NCI-H446 treated with DMSO at 0.1 percent for 48 hours (cell line): ENCODE data around the gene CBFA2T2.
"Not testable (repeated sequence)": the region's sequence is repeated elsewhere in the genome, so short reads cannot be mapped to it uniquely, and the experiment has no call there.

Source experiments
- DNase-seq: peaks from one replicate; lab custom pipeline; 2025; lab: John Stamatoyannopoulos, UW

The CBFA2T2 gene

DNA sequence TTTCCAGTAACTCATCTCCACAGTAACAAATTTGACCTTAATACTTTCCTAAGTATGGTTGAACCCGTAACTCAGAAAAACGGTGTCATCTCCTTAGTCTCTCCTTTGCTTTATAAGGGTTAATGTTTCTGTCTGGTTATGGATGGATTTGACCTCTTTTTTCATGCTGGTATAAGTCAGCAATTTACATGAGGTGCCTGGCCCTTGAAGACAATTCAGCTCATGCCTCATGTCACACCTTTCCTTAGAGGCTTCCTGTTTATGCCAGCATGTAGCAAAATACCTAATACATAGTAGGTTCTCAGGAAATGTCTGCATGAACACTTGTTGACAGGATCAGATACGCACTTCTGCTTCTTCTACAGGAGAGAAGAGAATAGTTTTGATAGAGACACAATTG, 134.5 kb downstream of the CBFA2T2 start:
- DNase-seq: no peak

DNA sequence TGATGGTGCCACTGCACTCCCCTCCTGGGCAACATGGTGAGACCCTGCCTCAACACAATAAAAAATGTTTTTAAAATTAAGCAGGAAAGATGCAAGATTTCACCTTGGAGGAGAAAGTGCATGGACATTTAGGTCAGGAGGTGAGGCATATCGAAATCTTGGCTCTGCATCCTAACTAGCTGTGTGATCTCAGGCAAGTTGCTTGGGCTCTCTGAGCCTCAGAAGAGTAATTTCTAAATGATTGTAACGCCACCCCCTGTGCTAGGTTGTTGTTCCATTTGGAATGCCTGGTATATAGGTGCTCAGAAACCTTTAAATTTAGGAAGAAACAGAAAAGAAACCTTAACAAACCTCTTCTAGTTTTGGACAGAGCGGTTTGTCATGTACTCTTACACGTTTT, 136.3 kb downstream of the CBFA2T2 start:
- DNase-seq: no peak

DNA sequence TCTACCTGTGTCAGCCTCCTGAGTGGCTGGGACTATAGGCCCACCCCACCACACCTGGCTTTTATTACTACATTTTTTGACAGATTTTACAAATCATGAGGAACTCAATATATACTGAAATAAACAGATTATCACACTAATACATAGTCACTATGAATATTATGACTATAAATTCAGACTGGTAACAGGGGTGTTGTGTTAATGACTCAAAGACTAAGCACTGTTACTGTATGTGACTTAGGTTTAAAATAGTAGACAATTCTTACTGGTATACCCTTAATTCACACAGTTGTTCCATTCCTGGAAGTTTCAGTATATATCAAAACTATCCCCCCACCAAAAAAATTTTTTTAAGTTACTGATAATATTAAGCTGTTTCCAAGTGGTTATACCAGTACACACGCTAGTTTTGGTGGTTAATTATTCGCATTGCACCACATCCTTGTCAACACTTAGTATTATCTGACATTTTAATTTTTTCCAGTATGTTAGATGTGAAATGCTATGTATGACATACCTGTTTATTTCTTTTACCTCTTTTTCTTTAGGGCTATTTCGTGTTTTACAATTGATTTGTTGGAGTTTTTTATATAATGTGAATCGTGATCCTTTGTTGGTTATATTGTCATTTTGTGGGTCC, 137.8 kb downstream of the CBFA2T2 start:
- no peak for DNase-seq

- DNase-seq: no peak
These were observed 139.6 kb downstream of the CBFA2T2 start for GRCh38 chr20:33629533-33629932.

DNA sequence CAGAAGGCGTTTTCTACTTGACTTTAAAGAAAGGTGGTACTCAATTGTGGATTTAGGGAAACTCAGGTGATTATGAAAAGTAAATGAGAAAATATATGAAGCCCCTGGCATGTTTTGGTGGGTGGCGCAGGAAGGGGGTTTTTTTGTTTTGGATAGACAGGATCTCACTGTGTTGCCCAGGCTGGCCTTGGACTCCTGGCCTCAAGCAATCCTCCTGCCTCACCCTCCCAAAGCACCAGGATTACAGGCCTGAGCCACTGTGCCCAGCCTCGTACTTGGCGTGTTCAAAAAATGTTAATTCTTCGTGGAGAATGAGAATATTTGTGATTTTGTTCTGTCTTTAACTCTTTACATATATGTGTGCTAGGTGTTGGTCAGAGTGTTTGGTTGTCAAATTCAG, 140.1 kb downstream of the CBFA2T2 start:
- DNase-seq: no peak

DNA sequence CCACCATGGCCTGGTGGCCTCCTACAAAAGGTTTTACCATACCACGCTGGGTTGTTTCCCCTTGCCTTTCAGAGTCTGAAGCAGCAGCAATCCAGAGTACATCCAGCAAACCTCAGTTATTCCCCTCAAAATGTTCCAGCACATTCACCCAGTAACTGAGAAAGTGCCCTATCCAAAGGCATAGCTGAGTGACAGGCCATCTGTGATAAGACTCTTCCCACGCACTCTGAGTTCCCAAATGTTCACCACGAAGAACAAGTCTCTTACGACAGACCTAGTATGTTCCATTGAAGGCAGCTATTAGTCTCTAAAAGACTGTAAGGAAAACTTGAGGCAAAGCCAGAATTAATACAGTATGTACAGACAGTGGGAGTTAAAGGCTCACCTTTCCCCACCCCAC, 140.6 kb downstream of the CBFA2T2 start:
- no peak for DNase-seq

DNA sequence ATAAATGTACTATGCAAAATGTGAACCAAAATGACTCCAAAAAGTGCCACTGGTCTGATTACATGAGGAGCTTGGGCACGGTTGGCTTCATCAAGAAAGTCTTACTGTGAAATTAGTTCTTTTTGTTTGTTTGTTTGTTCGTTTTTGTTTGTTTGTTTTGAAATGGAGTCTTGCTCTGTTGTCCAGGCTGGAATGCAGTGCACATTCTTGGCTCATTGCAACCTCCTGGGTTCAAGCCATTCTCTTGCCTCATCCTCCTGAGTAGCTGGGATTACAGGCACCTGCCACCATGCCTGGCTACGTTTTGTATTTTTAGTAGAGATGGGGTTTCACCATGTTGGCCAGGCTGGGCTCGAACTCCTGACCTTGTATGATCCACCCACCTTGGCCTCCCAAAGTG, 142.0 kb downstream of the CBFA2T2 start:
- DNase-seq: not testable (repeated sequence)

DNA sequence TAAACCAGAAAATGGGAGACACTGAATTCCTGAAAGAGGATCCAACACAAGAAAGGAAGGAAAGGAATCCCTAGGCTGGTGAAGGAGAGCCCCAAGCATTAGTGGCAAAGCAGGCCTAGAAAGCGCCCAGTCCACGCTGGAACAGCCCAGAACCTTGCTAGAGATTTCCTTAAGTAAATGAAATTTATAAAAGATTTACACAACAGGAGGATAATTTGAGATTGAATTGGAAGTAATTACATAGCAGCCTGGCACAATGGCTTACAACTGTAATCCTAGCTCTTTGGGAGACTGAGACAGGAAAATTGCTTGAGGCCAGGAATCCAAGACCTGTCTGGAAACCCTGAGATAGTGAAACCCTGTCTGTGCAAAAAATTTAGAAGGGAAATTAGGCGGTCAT, 145.4 kb downstream of the CBFA2T2 start:
- no peak for DNase-seq

GRCh38 chr20:33636776-33637175, 146.9 kb downstream of the CBFA2T2 start:
- DNase-seq: no peak

- no peak for DNase-seq
These were observed 150.4 kb downstream of the CBFA2T2 start for GRCh38 chr20:33640287-33640686.

DNA sequence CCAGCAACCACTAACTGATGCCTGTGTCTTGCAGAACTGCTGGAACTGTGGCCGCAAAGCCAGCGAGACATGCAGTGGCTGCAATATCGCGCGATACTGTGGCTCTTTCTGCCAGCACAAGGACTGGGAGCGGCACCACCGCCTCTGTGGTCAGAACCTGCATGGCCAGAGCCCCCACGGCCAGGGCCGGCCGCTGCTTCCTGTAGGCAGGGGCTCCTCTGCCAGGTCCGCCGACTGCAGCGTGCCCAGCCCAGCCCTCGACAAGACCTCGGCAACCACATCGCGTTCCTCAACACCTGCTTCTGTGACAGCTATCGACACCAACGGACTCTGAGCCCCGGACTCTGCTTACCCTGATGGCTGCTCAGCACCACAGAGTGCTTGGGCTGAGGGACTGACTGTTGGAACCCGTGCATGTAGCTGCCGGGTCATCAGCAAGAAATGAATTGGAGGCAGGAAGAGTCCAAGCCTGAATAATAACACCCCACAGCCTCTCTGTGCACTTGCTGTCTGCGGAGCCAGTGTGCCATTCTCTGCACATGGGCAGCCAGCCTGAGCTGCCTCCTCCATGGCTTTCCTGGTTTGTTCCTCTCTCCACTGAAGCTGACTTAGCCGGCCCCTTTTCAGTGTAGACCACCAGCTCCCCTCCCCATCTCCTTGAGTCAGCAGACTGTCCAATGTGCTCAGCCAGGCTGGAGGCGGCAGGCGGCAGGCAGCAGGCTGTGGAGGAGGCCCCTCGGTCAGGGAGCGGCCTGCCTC, 154.6 kb downstream of the CBFA2T2 start:
- no peak for DNase-seq

DNA sequence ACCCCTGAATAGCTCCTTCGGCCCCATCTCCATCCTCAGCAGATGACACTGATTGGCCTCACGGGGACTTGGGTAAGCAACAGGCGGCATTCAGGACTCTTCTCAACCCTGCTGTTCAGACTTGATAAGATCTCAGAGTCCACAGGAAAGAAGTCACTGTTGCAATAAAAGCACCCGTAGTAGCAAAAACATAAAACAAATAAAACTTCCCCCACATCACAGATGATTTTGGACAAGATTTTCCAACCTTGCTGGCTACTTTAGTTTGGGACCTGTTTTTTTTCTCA, 155.1 kb downstream of the CBFA2T2 start:
- DNase-seq: no peak

- no peak for DNase-seq
These were observed 155.5 kb downstream of the CBFA2T2 start for GRCh38 chr20:33645396-33645795.

DNA sequence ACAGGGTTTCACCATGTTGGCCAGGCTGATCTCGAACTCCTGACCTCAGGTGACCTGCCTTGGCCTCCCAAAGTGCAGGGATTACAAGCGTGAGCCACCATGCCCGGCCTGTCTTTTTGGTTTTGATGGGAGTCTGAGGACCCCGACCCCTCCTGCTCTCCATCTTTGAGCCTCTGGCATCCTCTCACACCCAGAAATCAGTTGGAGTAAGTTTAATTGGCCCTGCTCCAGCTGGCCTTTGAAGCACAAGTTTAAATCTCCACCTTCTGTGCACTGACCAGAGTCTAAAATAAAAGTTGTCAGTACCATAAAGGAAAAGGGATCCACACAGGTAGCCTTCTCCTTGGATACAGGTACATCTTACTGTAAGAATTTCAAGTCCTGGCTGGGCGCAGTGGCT, 156.3 kb downstream of the CBFA2T2 start:
- no peak for DNase-seq

DNA sequence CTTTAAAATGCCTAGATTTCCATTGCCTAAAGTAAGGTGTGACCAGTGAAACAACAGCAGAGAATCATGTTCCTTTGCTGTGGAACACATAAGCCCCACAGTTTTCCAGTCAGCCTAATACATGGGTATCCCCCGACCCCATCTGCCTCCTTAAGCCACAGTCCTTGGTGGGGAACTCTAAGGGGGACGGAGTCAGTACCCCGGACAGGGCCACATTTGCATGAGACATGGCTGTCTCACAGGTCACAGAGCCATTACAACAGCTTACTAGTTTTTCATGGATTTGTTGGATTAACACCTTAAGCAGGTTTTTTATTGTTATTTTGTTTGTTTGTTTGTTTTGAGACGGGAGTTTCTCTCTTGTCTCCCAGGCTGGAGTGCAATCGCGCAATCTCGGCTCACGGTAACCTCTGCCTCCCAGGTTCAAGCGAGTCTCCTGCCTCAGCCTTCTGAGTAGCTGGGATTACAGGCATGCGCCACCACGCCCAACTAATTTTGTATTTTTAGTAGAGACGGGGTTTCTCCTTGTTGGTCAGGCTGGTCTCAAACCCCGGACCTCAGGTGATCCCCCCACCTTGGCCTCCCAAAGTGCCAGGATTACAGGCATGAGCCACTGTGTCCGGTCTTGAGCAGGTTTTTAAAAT, 157.2 kb downstream of the CBFA2T2 start:
- DNase-seq: not testable (repeated sequence)

- peak; percentile 15 for DNase-seq
These were observed 157.9 kb downstream of the CBFA2T2 start for GRCh38 chr20:33647603-33648395.

GRCh38 chr20:33648396-33649004, 158.6 kb downstream of the CBFA2T2 start:
- no peak for DNase-seq

GRCh38 chr20:33649201-33649681, 159.3 kb downstream of the CBFA2T2 start:
- DNase-seq: peak; percentile 84

GRCh38 chr20:33650111-33650752, 160.3 kb downstream of the CBFA2T2 start:
- DNase-seq: peak; percentile 32

DNA sequence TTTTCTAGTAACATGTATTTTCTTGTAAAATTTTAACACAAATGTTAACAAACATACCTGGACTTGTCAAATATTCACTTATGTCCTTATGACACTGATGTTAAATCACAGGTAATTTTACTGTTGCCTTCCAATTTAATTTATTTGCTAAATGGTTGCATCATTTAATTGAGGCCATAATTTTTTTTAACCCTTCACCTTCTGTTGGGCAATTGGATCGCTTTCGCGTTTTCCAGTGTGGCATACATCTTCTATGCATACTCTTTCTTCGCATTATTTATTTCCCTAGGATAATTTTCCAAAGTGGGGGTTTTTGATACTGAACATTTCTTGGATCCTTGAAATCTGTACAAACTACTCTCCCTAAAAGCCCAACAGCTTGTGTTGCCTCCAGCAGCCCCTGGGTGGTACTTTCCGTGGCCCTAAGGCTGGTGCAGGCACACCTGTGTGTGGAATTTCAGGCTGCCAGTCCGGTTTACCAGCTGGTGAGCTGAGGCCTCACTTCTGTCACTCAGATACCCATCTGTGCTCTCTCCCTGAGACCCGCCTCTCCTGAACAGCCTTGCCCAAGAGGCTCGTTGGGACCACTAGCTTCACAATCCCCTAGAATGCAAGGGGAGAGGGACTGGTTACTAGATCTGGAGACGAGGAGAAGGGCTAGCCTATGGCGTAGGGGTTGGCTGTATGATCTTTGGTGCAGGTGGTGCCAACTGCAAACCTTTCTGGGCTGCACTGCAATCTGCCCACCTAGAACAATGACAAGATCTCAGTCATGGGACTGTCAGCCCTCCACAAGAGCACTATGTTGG, 161.1 kb downstream of the CBFA2T2 start:
- DNase-seq: no peak

GRCh38 chr20:33651562-33652048, 161.7 kb downstream of the CBFA2T2 start:
- DNase-seq: no peak
